Prostate gland (tissue), 2 donors: ENCODE data around the gene NIF3L1.

Experiments
- POLR2A ChIP-seq: fragments of 450-650 bp; IDR thresholded peaks from one replicate; pipeline ENCODE4 v1.6.1; 2016; ENCODE audit warnings: antibody characterized with exemption, mild to moderate bottlenecking
- POLR2AphosphoS5 ChIP-seq: sonication (generic); formaldehyde crosslinking; IDR thresholded peaks from one replicate; pipeline ENCODE4 v1.6.1; 2017; ENCODE audit warnings: antibody characterized with exemption
- TF ChIP-seq, protein P1 (sequence below), 4 experiments: fragments of 200-600 bp in 2 of 4; fragments of 450-650 bp in 2 of 4; sonication (generic) in 2 of 4; IDR thresholded peaks; 1 replicate in 3 of 4; 2 replicates in 1 of 4; pipeline ENCODE4 v1.5.1; 2016 to 2019; ENCODE audit warnings: antibody characterized with exemption in 4 of 4, mild to moderate bottlenecking in 2 of 4, moderate library complexity in 2 of 4

DNA sequence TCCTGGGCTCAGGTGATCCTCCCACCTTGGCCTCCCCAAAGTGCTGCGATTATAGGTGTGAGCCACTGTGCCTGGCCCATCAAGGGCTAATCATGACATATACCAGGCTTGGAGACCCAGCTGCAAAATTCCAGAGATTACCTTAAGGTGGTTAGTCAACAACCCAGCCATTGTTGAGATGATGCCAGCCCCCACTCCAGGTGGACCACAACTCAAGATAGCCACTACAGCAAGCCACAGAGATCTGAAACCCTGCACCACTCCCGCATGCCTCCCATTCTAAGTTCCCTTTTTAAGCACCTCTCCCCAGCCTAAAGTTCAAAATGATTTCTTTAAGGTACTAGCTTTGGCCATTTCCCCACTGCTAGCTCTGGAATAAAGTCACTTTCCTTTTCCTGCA is 20.2 kb upstream of the NIF3L1 start:
- TF ChIP-seq, protein P1, sequence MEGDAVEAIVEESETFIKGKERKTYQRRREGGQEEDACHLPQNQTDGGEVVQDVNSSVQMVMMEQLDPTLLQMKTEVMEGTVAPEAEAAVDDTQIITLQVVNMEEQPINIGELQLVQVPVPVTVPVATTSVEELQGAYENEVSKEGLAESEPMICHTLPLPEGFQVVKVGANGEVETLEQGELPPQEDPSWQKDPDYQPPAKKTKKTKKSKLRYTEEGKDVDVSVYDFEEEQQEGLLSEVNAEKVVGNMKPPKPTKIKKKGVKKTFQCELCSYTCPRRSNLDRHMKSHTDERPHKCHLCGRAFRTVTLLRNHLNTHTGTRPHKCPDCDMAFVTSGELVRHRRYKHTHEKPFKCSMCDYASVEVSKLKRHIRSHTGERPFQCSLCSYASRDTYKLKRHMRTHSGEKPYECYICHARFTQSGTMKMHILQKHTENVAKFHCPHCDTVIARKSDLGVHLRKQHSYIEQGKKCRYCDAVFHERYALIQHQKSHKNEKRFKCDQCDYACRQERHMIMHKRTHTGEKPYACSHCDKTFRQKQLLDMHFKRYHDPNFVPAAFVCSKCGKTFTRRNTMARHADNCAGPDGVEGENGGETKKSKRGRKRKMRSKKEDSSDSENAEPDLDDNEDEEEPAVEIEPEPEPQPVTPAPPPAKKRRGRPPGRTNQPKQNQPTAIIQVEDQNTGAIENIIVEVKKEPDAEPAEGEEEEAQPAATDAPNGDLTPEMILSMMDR (IDR thresholded peaks at IDR 0.05) = no peak
- TF ChIP-seq POLR2AphosphoS5 = no peak
- no peak for TF ChIP-seq POLR2A
